Erythroblast (primary cell): ENCODE results near the gene PDE8B.

Experiments
- GATA1 ChIP-seq: IDR thresholded peaks from 2 replicates; pipeline ENCODE4 v1.6.1; 2011; ENCODE audit warnings: low read depth, mild to moderate bottlenecking, control low read depth, low read length, moderate library complexity
- POLR2A ChIP-seq: IDR thresholded peaks from 2 replicates; pipeline ENCODE4 v1.6.1; 2011; ENCODE audit warnings: mild to moderate bottlenecking, low read length

GRCh38 chr5:77208507-77209163 is 1.8 kb upstream of the PDE8B start:
- no peak for TF ChIP-seq POLR2A
- TF ChIP-seq GATA1 = no peak
